ENCODE data around the gene DNM1. TPM values are rescaled to one million over a fixed set of nuclear protein-coding genes. Genes with fewer than 3 reads are reported as not detected.

The DNM1 gene
- total and polyA plus RNA-seq, 2 of the 8 experiments (the other 6 are each of a cell fraction or from before 2014, with no cell fraction given) = 34.3 to 62.7 TPM

DNA sequence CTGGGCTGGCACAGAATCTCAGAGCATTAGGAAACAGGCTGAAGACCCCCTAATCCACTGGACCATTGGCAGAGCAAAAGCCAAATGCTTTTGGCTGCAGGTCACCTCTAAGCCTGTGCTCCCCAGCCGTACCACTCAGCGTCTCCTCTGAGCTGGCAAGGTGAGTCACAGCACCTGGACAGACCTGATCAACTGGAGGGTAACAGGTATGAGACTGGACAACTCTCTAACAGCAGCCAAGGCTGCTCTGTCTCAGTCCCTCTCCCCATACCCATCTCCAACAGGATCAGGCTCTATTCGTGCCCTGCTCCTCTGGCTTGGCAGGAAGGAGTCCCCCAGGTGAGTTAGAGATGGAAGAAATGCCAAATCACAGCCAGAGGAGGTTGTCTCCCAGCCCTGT is 67.9 kb downstream of the DNM1 start:
- Histone ChIP-seq H3K4ac (replicated peaks; ENCODE audit: insufficient read length, low read depth, low read length) (no peak overlapping the region), H2BK20ac (ENCODE audit: low read length) (no peak overlapping the region), H3K14ac (ENCODE audit: insufficient read length) (no peak overlapping the region), H2BK120ac (replicated peaks; ENCODE audit: low read depth, low read length) (no peak overlapping the region), H2AFZ (ENCODE audit: low read length) (no peak overlapping the region), H2BK12ac (ENCODE audit: low read depth, low read length) (no peak overlapping the region), H3K4me3 (ENCODE audit: extremely low read depth in 1 of 4, insufficient read depth in 2 of 4, low read depth in 3 of 4, low read length in 4 of 4) (no peak overlapping the region), H4K91ac (replicated peaks; ENCODE audit: insufficient read length, low read length) (no peak overlapping the region), H3K4me1 (replicated peaks in 1 of 4; ENCODE audit: control insufficient read depth in 3 of 4, insufficient read depth in 4 of 4, low read length in 3 of 4) (peaks cover 0 to 4% (median 0%) of the 10 kb centered on the region in 4 experiments; a peak in 1 of 7 replicates), H3K36me3 (ENCODE audit: control insufficient read depth in 2 of 4, insufficient read depth in 4 of 4, low read length in 3 of 4) (peaks cover 0 to 21% (median 9%) of the 10 kb centered on the region in 4 experiments; a peak in 6 of 8 replicates), H3K9me3 (ENCODE audit: insufficient read depth in 2 of 2, low read depth in 1 of 2, low read length in 1 of 2) (no peaks in the 10 kb centered on the region), H3K23ac (ENCODE audit: insufficient read length) (no peak overlapping the region), H4K20me1 (replicated peaks in 1 of 2; ENCODE audit: control insufficient read depth in 1 of 2, insufficient read depth in 2 of 2, low read length in 2 of 2) (peaks cover 0 to 2% of the 10 kb centered on the region in 2 experiments), H2AK5ac (ENCODE audit: low read depth, low read length) (no peak overlapping the region), H4K5ac (ENCODE audit: insufficient read length, low read depth, low read length) (no peak overlapping the region), H3K56ac (replicated peaks; ENCODE audit: insufficient read length, low read depth, low read length) (no peak overlapping the region), H3K18ac (ENCODE audit: extremely low read depth, low read length) (no peak overlapping the region), H3K23me2 (ENCODE audit: low read depth, low read length) (peaks cover 2% of the 10 kb centered on the region; the same call in 1 of the 2 replicates), H2BK5ac (ENCODE audit: low read depth, low read length) (no peak overlapping the region), H4K8ac (ENCODE audit: extremely low read depth, insufficient read depth, low read length) (no peak overlapping the region), H2BK15ac (ENCODE audit: low read length) (no peak overlapping the region), H3K79me2 (ENCODE audit: control insufficient read depth in 1 of 2, insufficient read depth in 2 of 2, low read length in 2 of 2) (peaks cover 0 to 8% of the 10 kb centered on the region in 2 experiments; a peak in 1 of 4 replicates), H3K27me3 (replicated peaks in 1 of 4; ENCODE audit: control insufficient read depth in 3 of 4, extremely low read depth in 1 of 4, insufficient read depth in 3 of 4, low read length in 3 of 4) (peaks cover 0 to 3% (median 0%) of the 10 kb centered on the region in 4 experiments; a peak in 1 of 7 replicates), H3K4me2 (ENCODE audit: insufficient read depth in 1 of 2, low read depth in 2 of 2, low read length in 2 of 2) (no peak overlapping the region), H3K27ac (ENCODE audit: low read depth, low read length) (no peak overlapping the region), H3K79me1 (ENCODE audit: low read depth, low read length) (no peaks in the 10 kb centered on the region), H3K9ac (replicated peaks in 1 of 4; ENCODE audit: extremely low read depth in 1 of 4, low read depth in 3 of 4, low read length in 3 of 4) (no peak overlapping the region)
- POLR2A ChIA-PET (ENCODE audit: partially characterized antibody) = no interaction called here
- WGBS, 2 experiments (ENCODE audit: extremely low coverage in 1 of 2, insufficient coverage in 1 of 2, insufficient read length in 1 of 2, insufficient replicate concordance in 2 of 2, low coverage in 1 of 2, low lambda C conversion rate in 2 of 2, missing lambda C conversion rate in 1 of 2) = 90% methylated on average over 3 of the region's 3 CpGs; no CpG with 5 or more reads in 1 of the 2 experiments
- CTCF ChIA-PET (ENCODE audit: partially characterized antibody) = interaction anchor here (0.7 to 4.8 kb wide), 2 partner anchors 15 to 25 kb away, joined by 3 to 58 read pairs; no protein-coding TSS in a partner anchor
- TF ChIP-seq MAFK (IDR thresholded peaks at IDR 0.05; ENCODE audit: low read depth, low read length) (no peak), SIRT6 (IDR thresholded peaks at IDR 0.05; ENCODE audit: low read length) (no peak), RBBP5 (IDR thresholded peaks at IDR 0.05; ENCODE audit: borderline replicate concordance, low read depth, low read length) (no peak), SP1 (IDR thresholded peaks at IDR 0.05; ENCODE audit: low read depth, low read length) (no peak), SIX5 (IDR thresholded peaks at IDR 0.05; ENCODE audit: low read depth, low read length) (no peak), GTF2F1 (IDR thresholded peaks at IDR 0.05; ENCODE audit: borderline replicate concordance, low read depth, low read length) (no peak), HDAC2 (IDR thresholded peaks at IDR 0.05; ENCODE audit: borderline replicate concordance in 1 of 2, low read depth in 2 of 2, low read length in 2 of 2) (no peak), SP4 (IDR thresholded peaks at IDR 0.05; ENCODE audit: low read length) (no peak)
- no peak for FAIRE-seq
- no peak for DNase-seq (ENCODE audit: low read depth in 1 of 2, low spot score in 2 of 2)
